Measurements from ENCODE around the gene DUSP22. TPM values are rescaled to one million over a fixed set of nuclear protein-coding genes. Genes with fewer than 3 reads are reported as not detected.

The DUSP22 gene
- total RNA-seq, 1 donor from 2014 or later: 48.0 TPM

DNA sequence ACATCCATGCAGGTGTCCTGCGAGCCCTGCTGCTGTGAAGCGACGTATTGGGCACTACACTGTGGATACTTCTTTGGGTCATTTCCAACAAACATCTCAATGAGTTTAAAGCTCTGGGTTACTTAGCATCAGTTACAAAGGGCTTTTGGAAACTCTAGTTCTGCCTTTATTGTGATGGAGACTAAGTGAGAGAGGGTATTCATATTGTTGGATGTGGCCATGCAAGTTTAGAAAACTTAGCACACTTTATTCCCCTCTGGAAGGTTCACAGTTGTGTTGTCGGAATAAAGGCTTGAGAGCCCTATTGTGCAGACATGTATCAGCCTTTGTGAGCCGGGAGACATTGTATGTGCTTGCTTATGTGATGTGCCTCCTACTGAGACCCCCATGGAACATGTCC lies 22.1 kb downstream of the DUSP22 start:
- DNase-seq: no peak
- no peaks in the 10 kb centered on the region for H3K36me3 ChIP-seq
- intact Hi-C loops (cut with micrococcal nuclease): no loop called here
- no peaks in the 10 kb centered on the region for H3K27me3 ChIP-seq (ENCODE audit: low read depth)
- no peaks in the 10 kb centered on the region for H3K9me3 ChIP-seq (replicated peaks)
- no peak overlapping the region for H3K27ac ChIP-seq (replicated peaks)
- TF ChIP-seq, protein P1, sequence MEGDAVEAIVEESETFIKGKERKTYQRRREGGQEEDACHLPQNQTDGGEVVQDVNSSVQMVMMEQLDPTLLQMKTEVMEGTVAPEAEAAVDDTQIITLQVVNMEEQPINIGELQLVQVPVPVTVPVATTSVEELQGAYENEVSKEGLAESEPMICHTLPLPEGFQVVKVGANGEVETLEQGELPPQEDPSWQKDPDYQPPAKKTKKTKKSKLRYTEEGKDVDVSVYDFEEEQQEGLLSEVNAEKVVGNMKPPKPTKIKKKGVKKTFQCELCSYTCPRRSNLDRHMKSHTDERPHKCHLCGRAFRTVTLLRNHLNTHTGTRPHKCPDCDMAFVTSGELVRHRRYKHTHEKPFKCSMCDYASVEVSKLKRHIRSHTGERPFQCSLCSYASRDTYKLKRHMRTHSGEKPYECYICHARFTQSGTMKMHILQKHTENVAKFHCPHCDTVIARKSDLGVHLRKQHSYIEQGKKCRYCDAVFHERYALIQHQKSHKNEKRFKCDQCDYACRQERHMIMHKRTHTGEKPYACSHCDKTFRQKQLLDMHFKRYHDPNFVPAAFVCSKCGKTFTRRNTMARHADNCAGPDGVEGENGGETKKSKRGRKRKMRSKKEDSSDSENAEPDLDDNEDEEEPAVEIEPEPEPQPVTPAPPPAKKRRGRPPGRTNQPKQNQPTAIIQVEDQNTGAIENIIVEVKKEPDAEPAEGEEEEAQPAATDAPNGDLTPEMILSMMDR (IDR thresholded peaks at IDR 0.05; ENCODE audit: borderline replicate concordance): no peak
- H3K4me3 ChIP-seq: no peak overlapping the region
- H3K4me1 ChIP-seq: peaks cover 45% of the 10 kb centered on the region

DNA sequence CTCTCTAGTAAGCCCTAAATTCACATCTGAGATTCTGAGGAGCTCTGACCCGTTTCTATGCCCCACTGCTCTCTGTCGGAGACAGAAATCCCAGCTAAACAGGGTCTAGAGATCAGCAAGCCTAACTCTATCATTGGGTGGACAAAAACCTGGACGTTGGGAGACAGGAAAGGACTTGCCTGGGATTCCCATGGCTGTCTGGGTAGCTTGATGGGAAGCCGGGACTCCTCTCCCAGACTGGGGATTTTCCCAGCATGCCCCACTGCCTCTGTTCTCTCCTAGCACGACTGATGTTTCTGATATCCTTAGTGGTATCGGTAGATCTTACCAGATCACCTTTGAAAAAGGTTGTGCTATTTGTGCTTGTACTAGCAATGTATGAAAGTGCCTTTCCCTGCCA lies 22.9 kb downstream of the DUSP22 start:
- H3K4me1 ChIP-seq: peaks cover 45% of the 10 kb centered on the region
- no peaks in the 10 kb centered on the region for H3K27me3 ChIP-seq (ENCODE audit: low read depth)
- DNase-seq: no peak
- no peak overlapping the region for H3K4me3 ChIP-seq
- TF ChIP-seq, protein P1 (IDR thresholded peaks at IDR 0.05; ENCODE audit: borderline replicate concordance): no peak
- no peaks in the 10 kb centered on the region for H3K9me3 ChIP-seq (replicated peaks)
- H3K27ac ChIP-seq (replicated peaks): no peak overlapping the region
- intact Hi-C loops (cut with micrococcal nuclease): no loop called here
- H3K36me3 ChIP-seq: no peaks in the 10 kb centered on the region

DNA sequence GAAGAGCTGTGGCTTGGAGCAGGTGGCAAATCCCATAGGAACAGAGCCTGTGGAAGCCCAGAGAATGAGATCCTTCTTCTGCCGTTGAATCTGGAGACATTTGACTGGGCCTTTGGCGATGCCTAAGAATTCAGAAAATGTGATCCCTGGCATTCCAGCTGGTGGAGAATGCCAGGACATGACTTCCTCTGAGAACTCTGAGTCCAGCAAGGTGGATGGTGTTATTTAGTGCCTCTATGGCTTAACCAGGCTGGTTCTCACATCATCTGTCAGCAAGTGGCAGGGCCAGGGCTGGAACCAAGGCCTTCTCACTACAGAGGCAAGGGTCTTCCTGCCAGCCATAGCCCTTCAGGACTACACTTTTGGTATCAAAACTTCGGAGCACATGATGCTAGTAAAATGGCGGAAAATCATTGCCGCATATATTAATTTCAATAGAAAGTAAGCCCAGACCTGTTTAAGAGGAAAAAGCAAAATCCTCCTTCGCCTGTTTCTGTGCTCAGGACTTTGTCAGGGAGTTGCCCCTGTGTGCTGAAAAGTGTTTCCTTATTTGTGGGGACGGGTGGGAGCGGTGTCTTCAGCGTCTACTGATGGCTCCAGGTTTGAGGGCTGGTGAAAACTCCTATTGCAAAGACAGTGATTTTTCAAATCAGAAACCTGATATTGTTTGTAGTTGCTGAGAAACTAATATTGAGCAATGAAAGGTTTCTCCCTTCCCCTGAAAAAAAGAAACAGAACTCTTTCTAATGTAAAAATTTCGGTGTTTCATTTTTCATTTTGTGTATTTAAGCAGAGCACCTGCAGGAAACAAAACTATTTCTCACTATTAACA lies 23.9 kb downstream of the DUSP22 start:
- no peaks in the 10 kb centered on the region for H3K9me3 ChIP-seq (replicated peaks)
- H3K27me3 ChIP-seq (ENCODE audit: low read depth): no peaks in the 10 kb centered on the region
- peaks cover 44% of the 10 kb centered on the region for H3K4me1 ChIP-seq
- no peak for DNase-seq
- H3K4me3 ChIP-seq: no peak overlapping the region
- no peak overlapping the region for H3K27ac ChIP-seq (replicated peaks)
- TF ChIP-seq, protein P1 (IDR thresholded peaks at IDR 0.05; ENCODE audit: borderline replicate concordance): no peak
- no peaks in the 10 kb centered on the region for H3K36me3 ChIP-seq
- intact Hi-C loops (cut with micrococcal nuclease): no loop called here

DNA sequence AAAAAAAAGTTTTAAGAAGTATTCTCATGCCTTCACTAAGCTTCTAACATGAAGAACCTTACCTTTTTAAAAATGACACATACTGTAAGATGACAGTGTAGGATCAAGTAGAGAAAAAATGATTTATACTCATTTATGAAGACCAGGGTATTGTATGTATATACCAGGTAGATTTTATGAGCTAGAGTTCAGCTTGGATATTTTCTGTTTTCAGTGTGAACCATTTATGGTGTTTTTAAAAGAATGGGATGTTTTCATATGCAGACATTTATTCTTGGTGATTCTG lies 24.4 kb downstream of the DUSP22 start:
- no peaks in the 10 kb centered on the region for H3K9me3 ChIP-seq (replicated peaks)
- DNase-seq: no peak
- intact Hi-C loops (cut with micrococcal nuclease): no loop called here
- no peak overlapping the region for H3K4me3 ChIP-seq
- no peaks in the 10 kb centered on the region for H3K36me3 ChIP-seq
- TF ChIP-seq, protein P1 (IDR thresholded peaks at IDR 0.05; ENCODE audit: borderline replicate concordance): no peak
- H3K27ac ChIP-seq (replicated peaks): no peak overlapping the region
- H3K27me3 ChIP-seq (ENCODE audit: low read depth): no peaks in the 10 kb centered on the region
- H3K4me1 ChIP-seq: peaks cover 39% of the 10 kb centered on the region

DNA sequence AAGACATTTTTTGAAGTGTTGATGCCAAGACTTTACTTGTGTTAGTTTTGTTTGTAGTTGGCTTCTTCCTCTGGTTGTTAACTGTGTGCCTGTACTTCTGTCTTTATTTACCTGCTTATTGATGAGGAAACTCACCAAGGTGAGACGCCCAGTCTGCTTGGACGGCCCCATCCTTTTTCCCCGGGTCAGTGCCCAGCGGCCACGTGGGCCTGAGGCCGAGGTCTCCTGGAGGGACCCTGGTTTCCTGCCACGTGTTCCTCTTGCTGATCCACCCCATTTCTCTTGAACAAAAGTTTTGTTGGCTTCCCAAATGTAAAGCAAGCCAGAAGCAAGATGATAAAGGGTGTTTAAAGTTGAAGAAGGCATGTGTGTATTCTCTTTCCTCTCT lies 24.8 kb downstream of the DUSP22 start:
- peaks cover 35% of the 10 kb centered on the region for H3K4me1 ChIP-seq
- no peak overlapping the region for H3K4me3 ChIP-seq
- TF ChIP-seq, protein P1 (IDR thresholded peaks at IDR 0.05; ENCODE audit: borderline replicate concordance): no peak
- intact Hi-C loops (cut with micrococcal nuclease): no loop called here
- H3K27me3 ChIP-seq (ENCODE audit: low read depth): no peaks in the 10 kb centered on the region
- H3K36me3 ChIP-seq: no peaks in the 10 kb centered on the region
- H3K9me3 ChIP-seq (replicated peaks): no peaks in the 10 kb centered on the region
- DNase-seq: no peak
- no peak overlapping the region for H3K27ac ChIP-seq (replicated peaks)
